Neuronal stem cell (in vitro differentiated cells): ENCODE data around the gene POLR1D. TPM values are rescaled to one million over a fixed set of nuclear protein-coding genes. Genes with fewer than 3 reads are reported as not detected.

Experiments
- DNase-seq: peaks from one replicate; pipeline ENCODE4 v3.0.0-alpha.2; 2013; ENCODE audit warnings: low spot score
- H2AFZ ChIP-seq: one replicate; pipeline ENCODE4 v1.6.1; 2013; ENCODE audit warnings: mild to moderate bottlenecking, low read length, inconsistent platforms
- H2AK5ac ChIP-seq: 2 replicates; pipeline ENCODE4 v1.6.1; 2013; ENCODE audit warnings: low read depth, mild to moderate bottlenecking, inconsistent platforms, low read length, moderate library complexity, mixed read lengths
- H2BK120ac ChIP-seq: 2 replicates; pipeline ENCODE4 v1.6.1; 2013; ENCODE audit warnings: low read depth, mild to moderate bottlenecking, inconsistent platforms, low read length, moderate library complexity, mixed read lengths
- H2BK12ac ChIP-seq: one replicate; pipeline ENCODE4 v1.6.1; 2013; ENCODE audit warnings: low read length, inconsistent platforms
- H2BK15ac ChIP-seq: 2 replicates; pipeline ENCODE4 v1.6.1; 2013; ENCODE audit warnings: mild to moderate bottlenecking, low read length, inconsistent platforms, mixed read lengths
- H2BK5ac ChIP-seq: one replicate; pipeline ENCODE4 v1.6.1; 2013; ENCODE audit warnings: inconsistent platforms, mild to moderate bottlenecking, low read length, moderate library complexity
- H3K14ac ChIP-seq: one replicate; pipeline ENCODE4 v1.6.1; 2013; ENCODE audit warnings: low read length, inconsistent platforms
- H3K18ac ChIP-seq: 2 replicates; pipeline ENCODE4 v1.6.1; 2013; ENCODE audit warnings: low read length, inconsistent platforms
- H3K23ac ChIP-seq: 2 replicates; pipeline ENCODE4 v1.6.1; 2013; ENCODE audit warnings: low read depth, mild to moderate bottlenecking, mixed read lengths, low read length, inconsistent platforms; ENCODE audit not compliant: poor library complexity
- H3K27ac ChIP-seq: replicated peaks from 3 replicates; pipeline ENCODE4 v1.5.1; 2013; ENCODE audit warnings: low read length, inconsistent platforms
- H3K27me3 ChIP-seq, 3 experiments: 2 replicates each; pipeline ENCODE4 v1.6.1; 2013; ENCODE audit warnings: low read length in 3 of 3, mild to moderate bottlenecking in 2 of 3, inconsistent platforms in 1 of 3, low read depth in 1 of 3, mixed read lengths in 1 of 3, moderate library complexity in 1 of 3; ENCODE audit not compliant: control insufficient read depth in 3 of 3, insufficient read depth in 3 of 3
- H3K36me3 ChIP-seq, 2 donors: replicated peaks in 1 of 2; 2 replicates each; pipeline ENCODE4 v1.6.1; 2013; ENCODE audit warnings: low read length in 2 of 2; ENCODE audit not compliant: control insufficient read depth in 2 of 2, insufficient read depth in 2 of 2
- H3K4ac ChIP-seq: 2 replicates; pipeline ENCODE4 v1.6.1; 2013; ENCODE audit warnings: inconsistent platforms, mild to moderate bottlenecking, low read length, moderate library complexity
- H3K4me1 ChIP-seq, 2 donors: 1 replicate in 1 of 2; 2 replicates in 1 of 2; pipeline ENCODE4 v1.6.1; 2013; ENCODE audit warnings: low read length in 2 of 2, low read depth in 1 of 2; ENCODE audit not compliant: control insufficient read depth in 2 of 2, insufficient read depth in 1 of 2
- H3K4me2 ChIP-seq: one replicate; pipeline ENCODE4 v1.6.1; 2013; ENCODE audit warnings: mild to moderate bottlenecking, low read length, inconsistent platforms; ENCODE audit not compliant: insufficient read depth, poor library complexity, severe bottlenecking
- H3K4me3 ChIP-seq, 2 donors: 2 replicates each; pipeline ENCODE4 v1.5.1; 2013; ENCODE audit warnings: low read length in 2 of 2, mild to moderate bottlenecking in 2 of 2, inconsistent platforms in 1 of 2, moderate library complexity in 1 of 2
- H3K79me1 ChIP-seq: one replicate; pipeline ENCODE4 v1.6.1; 2013; ENCODE audit warnings: low read depth, mild to moderate bottlenecking, inconsistent platforms, low read length, moderate library complexity
- H3K9ac ChIP-seq: one replicate; pipeline ENCODE4 v1.6.1; 2013; ENCODE audit warnings: mild to moderate bottlenecking, low read depth, low read length, inconsistent platforms; ENCODE audit not compliant: poor library complexity
- H3K9me3 ChIP-seq, 2 donors: replicated peaks in 1 of 2; 2 replicates each; pipeline versions ENCODE3 to v1.6.1; 2013; ENCODE audit warnings: low read length in 2 of 2, mild to moderate bottlenecking in 2 of 2, inconsistent platforms in 1 of 2, low read depth in 1 of 2, mixed read lengths in 1 of 2, moderate library complexity in 1 of 2; ENCODE audit not compliant: control insufficient read depth in 2 of 2, insufficient read depth in 1 of 2
- H4K8ac ChIP-seq: one replicate; pipeline ENCODE4 v1.6.1; 2013; ENCODE audit warnings: low read depth, mild to moderate bottlenecking, inconsistent platforms, low read length, moderate library complexity
- H4K91ac ChIP-seq: one replicate; pipeline ENCODE4 v1.6.1; 2013; ENCODE audit warnings: low read length, low read depth, mild to moderate bottlenecking, inconsistent platforms; ENCODE audit not compliant: poor library complexity
- WGBS, 2 donors: extraction: QIAGEN DNeasy Blood & Tissue Kit; methylation state at CpG; one replicate each; pipeline ENCODE4 v1.1.7; 2013; ENCODE audit warnings: missing lambda C conversion rate in 2 of 2, mixed read lengths in 1 of 2; ENCODE audit not compliant: insufficient read length in 2 of 2, insufficient replicate concordance in 1 of 2; ENCODE audit errors: extremely low coverage in 2 of 2; 5-methylcytosine and 5-hydroxymethylcytosine counted together
- polyA plus RNA-seq, 2 experiments: library from polyadenylated mRNA; stranded (reverse); fragments of 200-250 nt; gene quantifications; one replicate each; pipeline ENCODE4 v1.2.3, GENCODE V29; 2013

POLR1D gene, protein sequence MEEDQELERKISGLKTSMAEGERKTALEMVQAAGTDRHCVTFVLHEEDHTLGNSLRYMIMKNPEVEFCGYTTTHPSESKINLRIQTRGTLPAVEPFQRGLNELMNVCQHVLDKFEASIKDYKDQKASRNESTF
- 216 TPM for polyA plus RNA-seq (2013, experiment 1 of 2)
- polyA plus RNA-seq (2013, experiment 2 of 2), result 208 TPM

DNA sequence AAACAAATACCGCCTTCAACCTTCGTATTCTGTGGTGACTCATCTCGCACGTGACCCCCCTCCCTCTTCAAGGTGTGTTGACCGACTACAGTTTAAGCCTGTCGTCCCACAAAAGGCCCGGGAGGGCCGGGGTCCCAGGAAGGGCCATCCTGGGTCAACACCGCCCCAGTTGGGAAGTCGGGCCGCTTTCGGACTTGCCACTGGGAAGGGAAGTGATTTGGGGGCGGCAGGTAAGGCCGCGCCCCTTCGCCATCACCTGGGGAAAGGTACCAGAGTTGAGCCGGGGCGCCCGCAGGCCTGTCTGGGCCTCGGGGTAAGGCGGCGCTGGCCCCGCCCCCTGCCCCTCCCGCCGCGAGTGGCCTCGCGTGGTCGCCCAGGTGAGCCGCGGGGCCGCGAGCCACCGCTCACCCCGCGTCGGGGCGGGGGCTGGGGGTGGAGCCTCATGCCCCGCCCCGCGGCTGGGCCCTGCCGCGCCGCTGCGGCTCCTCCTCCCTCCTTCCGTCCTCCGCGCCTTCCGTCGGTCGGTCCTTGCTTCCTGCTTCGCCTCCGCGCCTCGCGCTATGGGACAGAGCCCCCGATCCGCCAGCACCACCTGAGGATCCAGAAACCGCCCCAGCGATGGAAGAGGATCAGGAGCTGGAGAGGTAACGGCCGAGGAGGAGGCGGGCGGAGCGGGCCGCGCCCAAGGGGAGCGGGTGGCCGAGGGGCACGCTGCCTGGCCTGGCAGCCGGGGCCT lies at the start of gene POLR1D:
TSS of gene POLR1D (plus strand) at position 527 of the 736 bp plus-strand sequence. CDS start at position 619, 92 bp downstream.
- WGBS, 2 donors, result no CpG with 5 or more reads among the region's 71 CpGs
- no peak within 1 kb of the TSS for H4K91ac ChIP-seq

DNA sequence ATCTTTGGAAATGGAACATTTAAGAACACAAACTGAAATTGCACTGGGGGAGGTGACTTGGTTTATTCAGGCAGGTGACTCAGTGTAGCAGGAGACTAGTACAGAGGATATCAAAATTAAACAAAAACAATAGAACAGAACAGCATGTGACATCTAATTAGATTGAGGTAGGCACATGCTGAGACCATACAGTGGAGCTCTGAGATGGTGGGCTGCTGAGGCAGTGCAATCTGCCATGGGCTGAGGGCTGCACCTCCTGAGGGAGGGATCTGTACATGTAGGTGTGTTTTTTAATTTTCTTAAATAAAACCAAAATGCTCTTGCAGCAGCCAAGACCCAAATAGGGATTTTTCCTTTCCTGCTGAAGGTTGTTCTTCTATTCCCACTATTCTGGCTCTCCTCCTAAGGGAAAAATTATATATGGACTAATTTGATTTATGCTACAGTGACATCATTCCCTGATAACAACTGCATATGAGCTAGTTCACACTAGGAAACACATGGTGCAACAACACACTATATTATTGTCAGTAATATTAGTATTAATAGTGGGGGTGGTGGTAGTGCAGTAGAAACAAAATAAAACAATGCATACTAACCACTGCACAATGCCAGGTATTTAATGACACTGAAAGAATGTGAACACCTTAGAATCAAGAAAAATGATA lies 49.3 kb upstream of the POLR1D start:
- Histone ChIP-seq H4K8ac (no peak overlapping the region), H2AK5ac (no peak overlapping the region), H3K4me3 (no peak overlapping the region), H2AFZ (no peak overlapping the region), H2BK15ac (no peak overlapping the region), H3K18ac (no peak overlapping the region), H3K36me3 (peaks cover 0 to 16% of the 10 kb centered on the region in 2 donors), H3K4me2 (no peak overlapping the region), H2BK120ac (no peak overlapping the region), H3K79me1 (no peaks in the 10 kb centered on the region), H2BK5ac (no peak overlapping the region), H3K14ac (no peak overlapping the region), H2BK12ac (no peak overlapping the region), H3K27ac (no peak overlapping the region), H3K27me3 (no peaks in the 10 kb centered on the region), H3K4ac (no peak overlapping the region), H3K4me1 (no peaks in the 10 kb centered on the region), H3K9me3 (peaks cover 0 to 7% of the 10 kb centered on the region in 2 donors), H3K9ac (no peak overlapping the region), H3K23ac (no peak overlapping the region), H4K91ac (no peak overlapping the region)
- no peak for DNase-seq

More for the DNA sequence above, at the start of gene POLR1D:
- Histone ChIP-seq H2AK5ac (peak within 1 kb of the TSS; percentile 60), H2BK15ac (no peak within 1 kb of the TSS), H2BK120ac (no peak within 1 kb of the TSS), H3K79me1 (peaks cover 4% of the 10 kb centered on the region), H3K9me3 (peaks cover 0 to 8% of the 10 kb centered on the region in 2 donors), H3K36me3 (peaks cover 9 to 34% of the 10 kb centered on the region in 2 donors), H3K18ac (peak within 1 kb of the TSS; percentile 98), H3K4me2 (peak within 1 kb of the TSS; percentile 92), H3K14ac (peak within 1 kb of the TSS; percentile 65), H3K27ac (peak within 1 kb of the TSS; percentile 80), H3K27me3 (no peaks in the 10 kb centered on the region), H3K4ac (no peak within 1 kb of the TSS), H3K9ac (peak within 1 kb of the TSS; percentile 89), H3K23ac (peak within 1 kb of the TSS; percentile 93), H3K4me3 (peak within 1 kb of the TSS; percentile 84 to 99), H3K4me1 (peaks cover 6 to 10% of the 10 kb centered on the region in 2 donors), H2BK5ac (peak within 1 kb of the TSS; percentile 54), H2AFZ (peak within 1 kb of the TSS; percentile 97), H4K8ac (no peak within 1 kb of the TSS), H2BK12ac (no peak within 1 kb of the TSS)
- peak; percentile 67 for DNase-seq

DNA sequence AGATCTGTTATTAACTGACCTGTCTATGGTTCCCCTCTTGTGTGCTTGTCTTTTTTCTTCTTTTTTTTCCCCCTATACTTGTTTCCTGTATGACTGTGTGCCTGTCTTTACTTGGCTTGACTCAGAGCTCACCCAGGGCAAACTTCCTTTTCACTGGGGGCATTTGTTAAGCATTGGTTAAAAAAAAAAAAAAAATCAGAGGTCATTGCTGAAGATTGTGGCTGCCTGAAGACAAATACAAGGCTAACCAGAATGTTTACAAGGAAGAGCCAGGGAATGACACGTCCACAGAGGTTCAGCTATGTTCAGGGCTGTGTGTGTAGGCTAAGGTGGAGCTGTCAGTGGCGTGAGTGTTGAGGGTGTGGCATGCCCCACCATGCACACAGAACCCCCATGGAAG lies 48.4 kb upstream of the POLR1D start:
- no peak overlapping the region for H3K14ac ChIP-seq
- no peak overlapping the region for H3K27ac ChIP-seq
- H3K36me3 ChIP-seq, result peaks cover 0 to 9% of the 10 kb centered on the region in 2 donors
- no peaks in the 10 kb centered on the region for H3K27me3 ChIP-seq
- H3K9me3 ChIP-seq, result peaks cover 0 to 7% of the 10 kb centered on the region in 2 donors
- no CpG with 5 or more reads among the region's 2 CpGs for WGBS, 2 donors
- no peak overlapping the region for H3K4me3 ChIP-seq
- H2BK15ac ChIP-seq, result no peak overlapping the region
- H2AFZ ChIP-seq, result no peak overlapping the region
- H3K23ac ChIP-seq, result no peak overlapping the region
- no peak overlapping the region for H3K18ac ChIP-seq
- H2BK5ac ChIP-seq, result no peak overlapping the region
- no peak overlapping the region for H3K9ac ChIP-seq
- H2BK120ac ChIP-seq, result no peak overlapping the region
- no peak overlapping the region for H2AK5ac ChIP-seq
- H3K4me2 ChIP-seq, result no peak overlapping the region
- H2BK12ac ChIP-seq, result no peak overlapping the region
- DNase-seq, result no peak
- no peaks in the 10 kb centered on the region for H3K79me1 ChIP-seq
- no peak overlapping the region for H4K8ac ChIP-seq
- no peak overlapping the region for H4K91ac ChIP-seq
- no peaks in the 10 kb centered on the region for H3K4me1 ChIP-seq
- no peak overlapping the region for H3K4ac ChIP-seq

DNA sequence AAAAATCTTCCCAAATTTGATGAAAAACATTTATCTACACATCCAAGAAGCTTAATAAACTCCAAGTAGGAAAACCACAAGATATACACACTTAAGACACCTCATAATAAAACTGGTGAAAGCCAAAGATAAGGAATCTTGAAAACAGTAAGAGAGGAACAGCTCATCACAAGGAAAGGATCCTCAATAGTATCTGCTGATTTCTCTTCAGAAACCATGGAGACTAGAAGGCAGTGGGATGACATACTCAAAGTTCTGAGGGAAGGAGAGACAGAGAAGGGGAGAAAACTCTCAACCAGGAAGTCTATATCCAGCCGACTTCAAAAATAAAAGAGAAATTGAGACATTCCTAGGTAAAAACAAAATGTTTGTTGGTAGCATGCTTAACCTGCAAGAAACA lies 47.0 kb upstream of the POLR1D start:
- no peak overlapping the region for H2AK5ac ChIP-seq
- H2BK5ac ChIP-seq, result no peak overlapping the region
- no CpG with 5 or more reads among the region's 1 CpG for WGBS, 2 donors
- no peak overlapping the region for H2BK12ac ChIP-seq
- H3K27me3 ChIP-seq, result no peaks in the 10 kb centered on the region
- no peak overlapping the region for H3K9ac ChIP-seq
- H3K4me1 ChIP-seq, result no peaks in the 10 kb centered on the region
- no peak overlapping the region for H2BK120ac ChIP-seq
- H4K8ac ChIP-seq, result no peak overlapping the region
- no peak overlapping the region for H3K27ac ChIP-seq
- H3K23ac ChIP-seq, result no peak overlapping the region
- no peak overlapping the region for H2BK15ac ChIP-seq
- no peak overlapping the region for H3K18ac ChIP-seq
- no peak overlapping the region for H3K4me3 ChIP-seq
- peaks cover 0 to 7% of the 10 kb centered on the region in 2 donors for H3K9me3 ChIP-seq
- H3K4ac ChIP-seq, result no peak overlapping the region
- no peak overlapping the region for H4K91ac ChIP-seq
- no peak for DNase-seq
- no peak overlapping the region for H2AFZ ChIP-seq
- peaks cover 0 to 5% of the 10 kb centered on the region in 2 donors for H3K36me3 ChIP-seq
- H3K4me2 ChIP-seq, result no peak overlapping the region
- H3K14ac ChIP-seq, result no peak overlapping the region
- H3K79me1 ChIP-seq, result no peaks in the 10 kb centered on the region
